GM12873 (cell line): Measurements from ENCODE around the gene KRT38.

ENCODE experiments used
- CTCF ChIP-seq: IDR thresholded peaks from 2 replicates; pipeline ENCODE4 v1.5.1; 2012; ENCODE audit warnings: low read depth, mild to moderate bottlenecking, moderate library complexity, low read length, control low read depth; ENCODE audit not compliant: insufficient read depth; ENCODE audit errors: missing control alignments

Gene KRT38

GRCh38 chr17:41462705-41463104 is 21.9 kb upstream of the KRT38 start:
- TF ChIP-seq CTCF = no peak

- no peak for TF ChIP-seq CTCF
Observed at GRCh38 chr17:41457676-41458075, 16.9 kb upstream of the KRT38 start.

GRCh38 chr17:41456204-41456603 is 15.4 kb upstream of the KRT38 start:
- no peak for TF ChIP-seq CTCF

GRCh38 chr17:41455236-41455635 is 14.5 kb upstream of the KRT38 start:
- no peak for TF ChIP-seq CTCF

GRCh38 chr17:41453066-41453465 is 12.3 kb upstream of the KRT38 start:
- no peak for TF ChIP-seq CTCF

GRCh38 chr17:41452281-41452680 is 11.5 kb upstream of the KRT38 start:
- TF ChIP-seq CTCF = no peak

GRCh38 chr17:41451154-41451728 is 10.5 kb upstream of the KRT38 start:
- TF ChIP-seq CTCF = no peak
